ENCODE measurements around the gene ATXN1.
A peak's percentile ranks its signal among the peaks of the same experiment; 100 is the strongest.

Gene ATXN1

GRCh38 chr6:16437095-16437494 is 324.2 kb downstream of the ATXN1 start:
- no peak for DNase-seq (ENCODE audit: low spot score)

GRCh38 chr6:16436550-16436949 is 324.7 kb downstream of the ATXN1 start:
- no peak for DNase-seq (ENCODE audit: low spot score)

- no peak for DNase-seq (ENCODE audit: low spot score)
These were observed 326.4 kb downstream of the ATXN1 start for GRCh38 chr6:16434885-16435284.

GRCh38 chr6:16433338-16433890 is 327.8 kb downstream of the ATXN1 start:
- no peak for DNase-seq (ENCODE audit: low spot score)

GRCh38 chr6:16432075-16433032 is 328.9 kb downstream of the ATXN1 start:
- DNase-seq (ENCODE audit: low spot score), result no peak

- no peak for DNase-seq (ENCODE audit: low spot score)
These were observed 330.2 kb downstream of the ATXN1 start for GRCh38 chr6:16431106-16431505.

- DNase-seq (ENCODE audit: low spot score), result no peak
These were observed 330.7 kb downstream of the ATXN1 start for GRCh38 chr6:16430391-16431089.

GRCh38 chr6:16429669-16430068 is 331.6 kb downstream of the ATXN1 start:
- no peak for DNase-seq (ENCODE audit: low spot score)

- DNase-seq (ENCODE audit: low spot score), result no peak
These were observed 334.1 kb downstream of the ATXN1 start for GRCh38 chr6:16427124-16427523.

GRCh38 chr6:16425881-16426615 is 335.2 kb downstream of the ATXN1 start:
- DNase-seq (ENCODE audit: low spot score), result no peak

GRCh38 chr6:16421462-16421960 is 339.7 kb downstream of the ATXN1 start:
- DNase-seq (ENCODE audit: low spot score), result no peak

GRCh38 chr6:16420715-16421461 is 340.4 kb downstream of the ATXN1 start:
- peak; percentile 13 for DNase-seq (ENCODE audit: low spot score)

- no peak for DNase-seq (ENCODE audit: low spot score)
These were observed 340.9 kb downstream of the ATXN1 start for GRCh38 chr6:16420337-16420714.

- DNase-seq (ENCODE audit: low spot score), result no peak
These were observed 341.5 kb downstream of the ATXN1 start for GRCh38 chr6:16419636-16420336.

GRCh38 chr6:16418151-16418550 is 343.1 kb downstream of the ATXN1 start:
- DNase-seq (ENCODE audit: low spot score), result no peak

- DNase-seq (ENCODE audit: low spot score), result no peak
These were observed 345.6 kb downstream of the ATXN1 start for GRCh38 chr6:16415677-16416076.

- no peak for DNase-seq (ENCODE audit: low spot score)
These were observed 347.1 kb downstream of the ATXN1 start for GRCh38 chr6:16414205-16414604.

- no peak for DNase-seq (ENCODE audit: low spot score)
These were observed 347.9 kb downstream of the ATXN1 start for GRCh38 chr6:16413399-16413798.

GRCh38 chr6:16412982-16413381 is 348.3 kb downstream of the ATXN1 start:
- DNase-seq (ENCODE audit: low spot score), result no peak

GRCh38 chr6:16412171-16412570 is 349.1 kb downstream of the ATXN1 start:
- no peak for DNase-seq (ENCODE audit: low spot score)
